Airway epithelial cell (primary cell): Measurements from ENCODE around the gene DEDD2. TPM values are rescaled to one million over a fixed set of nuclear protein-coding genes. Genes with fewer than 3 reads are reported as not detected.

Experiments used
- total RNA-seq: library from RNA; depleted of rRNA; stranded (reverse); fragments of >200 nt; gene quantifications from 2 replicates; pipeline ENCODE4 v1.2.3, GENCODE V29; 2015

Gene DEDD2
- total RNA-seq: 32.8 and 39.8 TPM in 2 replicates

GRCh38 chr19:42217520-42218437 lies at the start of gene DEDD2:
DEDD2 (minus strand) TSS chr19:42217677; CDS start chr19:42217007, 670 bp downstream.

DNA sequence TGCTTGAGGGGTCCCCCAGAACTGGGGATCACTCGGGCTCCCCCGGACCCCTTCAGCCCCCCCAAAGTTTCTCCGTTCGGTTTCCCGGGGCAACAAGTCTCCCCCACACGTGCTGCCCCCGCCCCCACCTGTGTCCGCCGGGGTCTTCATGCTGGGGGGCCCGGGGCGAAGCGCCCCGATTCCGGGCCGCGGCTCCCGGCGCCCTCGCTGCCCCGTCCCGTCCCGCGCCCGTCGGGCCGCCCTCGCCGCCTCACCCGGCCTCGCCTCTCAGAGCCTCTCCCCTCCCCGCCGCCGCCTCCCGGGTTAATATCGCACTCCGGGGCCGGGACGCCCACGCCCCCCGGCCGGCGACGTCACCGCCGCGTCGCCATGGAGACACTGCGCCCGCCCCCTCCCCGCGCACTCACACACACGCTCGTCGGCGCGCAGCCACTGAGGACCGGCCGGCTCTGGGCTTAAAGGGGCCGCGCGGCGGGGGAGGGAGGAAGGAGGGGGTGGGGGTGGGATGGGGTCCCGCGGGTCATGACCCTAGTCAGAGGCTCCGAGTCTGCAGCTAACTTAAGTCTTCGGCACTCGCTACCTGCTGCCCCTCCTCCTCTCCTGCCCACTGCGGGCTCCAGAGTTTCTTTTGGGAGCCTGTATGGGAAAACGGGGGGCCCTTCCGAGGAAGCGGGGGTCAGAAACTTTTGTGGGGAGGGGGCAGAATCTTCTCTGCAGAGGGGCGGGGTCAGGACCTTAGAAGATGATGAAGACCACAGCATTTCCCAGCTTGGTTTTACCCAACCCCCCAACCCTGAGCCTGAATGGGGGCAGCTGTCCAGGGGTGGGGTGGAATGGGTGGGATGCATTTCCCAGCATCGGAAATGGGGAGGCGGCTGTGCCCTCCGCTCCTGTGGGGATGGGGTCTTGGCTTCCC lies 37.6 kb upstream of the DEDD2 start, which contains the start of gene ERF:
Gene ERF, minus strand, starts transcription at position 279 of the 916 bp plus-strand sequence. Its CDS starts 129 bp downstream, at position 150.

GRCh38 chr19:42242512-42243409 lies 25.3 kb upstream of the DEDD2 start, which contains the start of gene GSK3A:
GSK3A (minus strand) TSS chr19:42242602; CDS start chr19:42242465, 137 bp downstream.

GRCh38 chr19:42219812-42220750 lies 2.6 kb upstream of the DEDD2 start, which contains the start of gene ZNF526:
ZNF526 (plus strand) TSS chr19:42220312; CDS start chr19:42224404, 4,092 bp downstream.

Other genes with a start within 250 kb of the DEDD2 start
- gene ATP1A3, start 223.4 kb downstream of the DEDD2 start, total RNA-seq: 0.33 TPM in 1 of 2 replicates, not detected in the other
- 0.21 TPM in 1 of 2 replicates, not detected in the other for gene GRIK5, start 147.5 kb downstream of the DEDD2 start, total RNA-seq
- gene ZNF574, start 141.5 kb downstream of the DEDD2 start, total RNA-seq: 16.1 and 25.2 TPM in 2 replicates
- 1.1 and 1.3 TPM in 2 replicates for gene POU2F2, start 85.2 kb downstream of the DEDD2 start, total RNA-seq
- 5.8 and 8.0 TPM in 2 replicates for gene ZNF526, start 2.6 kb upstream of the DEDD2 start, total RNA-seq
- gene GSK3A, start 24.9 kb upstream of the DEDD2 start, total RNA-seq: 20.6 and 27.2 TPM in 2 replicates
- 53.3 and 97.8 TPM in 2 replicates for gene ERF, start 37.5 kb upstream of the DEDD2 start, total RNA-seq
- gene CIC, start 51.6 kb upstream of the DEDD2 start, total RNA-seq: 45.3 and 65.0 TPM in 2 replicates
- 0.33 and 1.3 TPM in 2 replicates for gene PRR19, start 84.5 kb upstream of the DEDD2 start, total RNA-seq
- 98.1 and 101 TPM in 2 replicates for gene PAFAH1B3, start 84.9 kb upstream of the DEDD2 start, total RNA-seq
- gene TMEM145, start 95.6 kb upstream of the DEDD2 start, total RNA-seq: not detected in 2 replicates
- gene MEGF8, start 108.0 kb upstream of the DEDD2 start, total RNA-seq: 17.3 and 17.5 TPM in 2 replicates
- gene CNFN, start 172.6 kb upstream of the DEDD2 start, total RNA-seq: 2.1 and 5.3 TPM in 2 replicates
- 9.2 and 15.7 TPM in 2 replicates for gene LIPE, start 209.7 kb upstream of the DEDD2 start, total RNA-seq
- gene CXCL17, start 225.3 kb upstream of the DEDD2 start, total RNA-seq: 11.6 and 15.7 TPM in 2 replicates